HG02759 (cell line): Measurements from ENCODE around the gene SPTBN2.
"Not testable (repeated sequence)": the region's sequence is repeated elsewhere in the genome, so short reads cannot be mapped to it uniquely, and the experiment has no call there.

Experiments
- ATAC-seq: cut with Tn5 transposase; IDR thresholded peaks from one replicate; pipeline ENCODE4 v1.9.1; 2021; ENCODE audit warnings: mild to moderate bottlenecking, moderate library complexity; ENCODE audit not compliant: unreplicated experiment

SPTBN2 gene

DNA sequence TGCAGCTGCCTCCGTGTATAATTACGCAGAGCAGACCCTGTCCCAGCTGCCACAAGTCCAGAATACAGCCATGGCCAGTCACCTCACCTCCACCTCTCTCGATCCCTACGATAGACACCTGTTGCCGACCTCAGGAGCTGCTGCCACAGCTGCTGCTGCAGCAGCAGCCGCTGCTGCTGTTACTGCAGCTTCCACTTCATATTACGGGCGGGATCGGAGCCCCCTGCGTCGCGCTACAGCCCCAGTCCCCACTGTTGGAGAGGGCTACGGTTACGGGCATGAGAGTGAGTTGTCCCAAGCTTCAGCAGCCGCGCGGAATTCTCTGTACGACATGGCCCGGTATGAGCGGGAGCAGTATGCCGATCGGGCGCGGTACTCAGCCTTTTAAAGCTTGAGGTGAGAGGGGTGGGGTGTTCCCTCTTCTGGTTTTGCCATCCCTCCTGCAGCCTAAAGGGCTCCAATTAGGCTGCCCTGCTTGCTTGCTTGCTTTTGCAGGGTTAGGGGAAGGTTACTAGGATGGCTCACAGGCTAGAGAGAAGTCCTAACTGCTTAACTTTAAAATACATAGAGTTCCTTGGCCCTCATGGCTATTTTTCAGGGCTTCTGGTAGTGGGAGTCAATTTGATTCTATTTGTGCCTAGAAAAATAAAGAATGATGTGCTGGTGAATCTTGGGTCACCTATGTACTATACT lies 85.1 kb downstream of the SPTBN2 start:
- ATAC-seq: no peak

DNA sequence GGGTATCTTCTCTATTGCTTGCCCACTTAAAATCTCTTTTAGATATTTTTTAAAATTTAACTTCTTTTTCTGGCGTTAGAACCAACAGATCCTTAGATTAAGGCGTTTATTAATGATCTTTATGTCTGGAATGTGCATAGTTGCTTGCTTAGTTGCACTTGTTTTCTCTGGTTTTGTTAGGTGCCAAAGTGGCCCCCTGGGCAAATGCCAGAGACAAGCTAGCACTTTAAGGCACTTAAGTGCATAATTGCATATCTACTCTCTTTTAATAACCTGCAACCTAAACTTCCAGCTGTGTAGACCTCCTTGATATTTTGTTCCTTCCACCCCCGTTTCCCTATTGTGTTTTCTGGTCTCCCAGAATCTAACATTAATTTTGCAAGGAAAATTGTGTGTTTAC lies 87.2 kb downstream of the SPTBN2 start:
- no peak for ATAC-seq

DNA sequence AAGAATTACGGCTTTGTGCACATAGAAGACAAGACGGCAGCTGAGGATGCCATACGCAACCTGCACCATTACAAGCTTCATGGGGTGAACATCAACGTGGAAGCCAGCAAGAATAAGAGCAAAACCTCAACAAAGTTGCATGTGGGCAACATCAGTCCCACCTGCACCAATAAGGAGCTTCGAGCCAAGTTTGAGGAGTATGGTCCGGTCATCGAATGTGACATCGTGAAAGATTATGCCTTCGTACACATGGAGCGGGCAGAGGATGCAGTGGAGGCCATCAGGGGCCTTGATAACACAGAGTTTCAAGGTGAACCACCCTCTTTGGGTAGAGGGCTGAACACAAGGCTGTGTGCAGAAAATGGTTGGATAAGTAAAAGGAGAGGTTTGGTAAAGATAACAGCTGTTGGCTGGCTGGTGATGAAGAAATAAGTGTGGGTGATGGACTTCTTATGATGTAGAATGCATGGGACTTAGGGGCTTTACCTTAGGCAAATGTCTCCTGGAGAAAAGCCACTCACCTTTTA lies 89.1 kb downstream of the SPTBN2 start:
- not testable (repeated sequence) for ATAC-seq

- no peak for ATAC-seq
Measured at GRCh38 chr11:66639066-66639813, 89.8 kb downstream of the SPTBN2 start.

DNA sequence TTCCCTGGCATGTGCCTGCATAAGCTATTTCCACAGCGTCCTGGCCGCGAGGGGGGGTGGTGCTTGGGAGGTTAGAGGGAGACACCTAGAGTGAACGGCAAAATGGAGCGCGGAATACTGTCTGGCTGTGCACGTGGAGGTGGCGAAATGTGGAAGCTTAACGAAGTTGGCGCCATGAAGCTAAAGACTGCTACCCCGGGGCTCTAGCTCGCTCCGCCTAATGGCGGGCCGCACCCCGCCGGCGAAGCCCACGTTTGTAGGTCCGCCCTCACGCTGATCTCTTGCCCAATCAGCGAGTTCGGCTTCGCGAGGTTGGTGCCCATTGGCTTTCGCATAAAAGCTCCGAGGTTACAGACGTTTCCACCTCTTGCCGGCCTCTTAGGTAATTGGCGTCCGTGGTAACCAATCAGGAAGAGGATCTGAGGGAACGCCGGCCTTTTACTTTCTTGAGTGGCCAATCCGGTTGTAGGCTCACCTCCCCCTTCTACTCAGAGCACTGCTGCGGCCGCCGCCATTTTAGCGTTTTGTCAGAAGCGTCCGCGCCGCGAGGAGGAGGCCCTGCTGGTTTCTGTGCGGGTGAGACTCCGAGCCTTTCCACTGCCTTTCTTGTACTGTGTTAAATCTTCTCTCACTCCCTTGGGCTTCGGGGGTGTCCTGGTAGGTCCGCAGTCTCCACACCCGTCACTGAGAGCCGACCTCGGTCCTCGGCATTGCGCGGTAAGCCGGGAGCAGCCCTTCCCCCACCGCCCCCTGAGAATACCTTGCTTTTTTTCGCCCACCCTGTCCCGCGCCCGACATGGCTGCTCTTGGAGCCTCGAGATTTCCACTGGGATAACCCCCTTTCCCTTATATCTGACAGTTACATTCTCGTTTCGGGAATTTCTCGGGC lies 90.6 kb downstream of the SPTBN2 start, which contains the start of gene RBM4:
RBM4 (plus strand) TSS at position 527 of the 889 bp plus-strand sequence. CDS start 1,009 bp downstream, outside the sequence.
- ATAC-seq: peak; percentile 93

DNA sequence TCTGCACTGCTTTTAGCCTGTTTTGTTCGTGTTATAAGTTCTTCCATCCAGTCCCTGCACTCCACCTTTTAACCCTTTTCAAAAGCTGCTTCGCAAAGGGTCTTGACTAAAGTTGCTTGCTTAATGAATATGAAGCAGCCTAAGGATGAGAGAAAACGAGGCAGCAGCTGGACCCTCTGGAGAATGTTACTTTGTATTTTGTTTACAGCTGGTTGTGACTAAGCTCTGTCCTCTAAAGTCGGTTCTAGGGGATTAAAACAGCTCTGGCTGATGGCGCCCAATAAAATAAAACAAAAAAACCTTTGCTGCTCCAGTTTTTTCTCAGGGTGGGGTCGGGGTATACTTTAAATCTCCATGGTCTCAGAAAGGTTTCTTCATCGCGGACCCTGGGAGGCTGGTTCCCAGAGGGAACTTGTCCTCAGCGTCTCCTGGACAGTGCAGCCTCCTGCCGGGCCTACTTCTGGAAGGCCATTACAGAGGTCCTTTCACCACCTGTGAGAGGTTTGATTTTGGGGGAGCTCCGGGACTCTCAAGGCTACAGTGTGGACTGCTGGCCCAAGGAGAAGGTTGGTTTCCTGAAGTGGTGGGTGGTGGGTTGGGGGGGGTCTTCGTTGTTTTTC lies 91.3 kb downstream of the SPTBN2 start:
- ATAC-seq: no peak

- ATAC-seq: no peak
Measured at GRCh38 chr11:66636411-66636810, 92.6 kb downstream of the SPTBN2 start.
